Thoracic aorta (tissue), 2 donors: ENCODE results near the gene SSC4D. TPM values are rescaled to one million over a fixed set of nuclear protein-coding genes. Genes with fewer than 3 reads are reported as not detected.
A peak's percentile ranks its signal among the peaks of the same experiment; 100 is the strongest.

Experiments used
- ATAC-seq: fragments of 150-250 bp; one replicate; pipeline ENCODE4 v1.8.0; 2017; ENCODE audit warnings: low read depth; ENCODE audit not compliant: insufficient number of reproducible peaks, low FRiP score
- DNase-seq: peaks from one replicate; pipeline ENCODE4 v3.0.0-alpha.2; 2020; ENCODE audit warnings: low spot score
- H3K27ac ChIP-seq, 2 donors: fragments of 200-600 bp; sonication (generic); 1 replicate in 1 of 2; 2 replicates in 1 of 2; pipeline ENCODE4 v1.5.1; 2016; ENCODE audit warnings: mild to moderate bottlenecking in 2 of 2, moderate library complexity in 2 of 2
- H3K27me3 ChIP-seq: fragments of 200-600 bp; sonication (generic); replicated peaks from 2 replicates; pipeline ENCODE4 v1.6.0; 2016; ENCODE audit warnings: mild to moderate bottlenecking; ENCODE audit not compliant: insufficient read depth
- H3K36me3 ChIP-seq: fragments of 200-600 bp; sonication (generic); one replicate; pipeline ENCODE4 v1.5.1; 2016
- H3K4me1 ChIP-seq, 2 donors: fragments of 200-600 bp; sonication (generic); 1 replicate in 1 of 2; 2 replicates in 1 of 2; pipeline versions ENCODE4 v1.5.1 to v1.6.0; 2016; ENCODE audit warnings: low read depth in 2 of 2, mild to moderate bottlenecking in 1 of 2; ENCODE audit not compliant: control insufficient read depth in 1 of 2
- H3K4me3 ChIP-seq: fragments of 200-600 bp; sonication (generic); 2 replicates; pipeline ENCODE4 v1.5.1; 2016; ENCODE audit warnings: mild to moderate bottlenecking
- H3K9me3 ChIP-seq: fragments of 200-600 bp; sonication (generic); 2 replicates; pipeline ENCODE4 v1.5.1; 2016
- CTCF ChIP-seq: fragments of 200-600 bp; sonication (generic); IDR thresholded peaks from one replicate; pipeline ENCODE4 v1.5.1; 2019; ENCODE audit warnings: antibody characterized with exemption
- total RNA-seq, 2 donors: library from RNA; depleted of rRNA; stranded (reverse); fragments of >200 nt; gene quantifications; one replicate each; pipeline versions ENCODE4 v1.1.0 to v1.2.3, GENCODE V29; 2016

SSC4D gene
- total RNA-seq, 2 donors from 2014 or later, result 1.5 to 3.2 TPM

- no peak for ATAC-seq
- H3K27ac ChIP-seq, result no peak overlapping the region
- no peaks in the 10 kb centered on the region for H3K27me3 ChIP-seq
- no peak overlapping the region for H3K4me3 ChIP-seq
- peaks cover 5 to 20% of the 10 kb centered on the region in 2 donors for H3K4me1 ChIP-seq
- H3K9me3 ChIP-seq, result no peaks in the 10 kb centered on the region
- no peak for DNase-seq
- no peak for TF ChIP-seq CTCF
- peaks cover 23% of the 10 kb centered on the region for H3K36me3 ChIP-seq
Measured at GRCh38 chr7:76346778-76347177, 62.7 kb downstream of the SSC4D start.

GRCh38 chr7:76346097-76346496, 63.4 kb downstream of the SSC4D start:
- ATAC-seq, result no peak
- Histone ChIP-seq H3K4me3 (no peak overlapping the region), H3K27ac (no peak overlapping the region), H3K4me1 (peaks cover 9 to 22% of the 10 kb centered on the region in 2 donors), H3K27me3 (no peaks in the 10 kb centered on the region), H3K9me3 (no peaks in the 10 kb centered on the region), H3K36me3 (peaks cover 23% of the 10 kb centered on the region)
- TF ChIP-seq CTCF, result no peak
- DNase-seq, result no peak

GRCh38 chr7:76343931-76344321, 65.6 kb downstream of the SSC4D start:
- Histone ChIP-seq H3K9me3 (no peaks in the 10 kb centered on the region), H3K36me3 (peaks cover 23% of the 10 kb centered on the region), H3K4me1 (peaks cover 23 to 41% of the 10 kb centered on the region in 2 donors), H3K27me3 (no peaks in the 10 kb centered on the region), H3K4me3 (no peak overlapping the region), H3K27ac (no peak overlapping the region)
- DNase-seq (no peak), ATAC-seq (no peak)
- no peak for TF ChIP-seq CTCF

- DNase-seq (no peak), ATAC-seq (no peak)
- no peak for TF ChIP-seq CTCF
- Histone ChIP-seq H3K36me3 (peaks cover 23% of the 10 kb centered on the region), H3K4me3 (no peak overlapping the region), H3K9me3 (no peaks in the 10 kb centered on the region), H3K27me3 (no peaks in the 10 kb centered on the region), H3K4me1 (peaks cover 28 to 46% of the 10 kb centered on the region in 2 donors), H3K27ac (no peak overlapping the region)
Measured at GRCh38 chr7:76343294-76343930, 66.1 kb downstream of the SSC4D start.

GRCh38 chr7:76342222-76342621, 67.3 kb downstream of the SSC4D start:
- H3K9me3 ChIP-seq, result no peaks in the 10 kb centered on the region
- H3K36me3 ChIP-seq, result peaks cover 22% of the 10 kb centered on the region
- peak overlapping the region in 1 of 2 donors; percentile 1 for H3K27ac ChIP-seq
- TF ChIP-seq CTCF, result no peak
- ATAC-seq (no peak), DNase-seq (no peak)
- no peaks in the 10 kb centered on the region for H3K27me3 ChIP-seq
- H3K4me3 ChIP-seq, result no peak overlapping the region
- H3K4me1 ChIP-seq, result peaks cover 34 to 56% of the 10 kb centered on the region in 2 donors
